ENCODE data around the gene LZTFL1. TPM values are rescaled to one million over a fixed set of nuclear protein-coding genes. Genes with fewer than 3 reads are reported as not detected.

The LZTFL1 gene
- total RNA-seq, 4 donors from 2014 or later, result 14.7 to 20.1 (median 16.1) TPM

DNA sequence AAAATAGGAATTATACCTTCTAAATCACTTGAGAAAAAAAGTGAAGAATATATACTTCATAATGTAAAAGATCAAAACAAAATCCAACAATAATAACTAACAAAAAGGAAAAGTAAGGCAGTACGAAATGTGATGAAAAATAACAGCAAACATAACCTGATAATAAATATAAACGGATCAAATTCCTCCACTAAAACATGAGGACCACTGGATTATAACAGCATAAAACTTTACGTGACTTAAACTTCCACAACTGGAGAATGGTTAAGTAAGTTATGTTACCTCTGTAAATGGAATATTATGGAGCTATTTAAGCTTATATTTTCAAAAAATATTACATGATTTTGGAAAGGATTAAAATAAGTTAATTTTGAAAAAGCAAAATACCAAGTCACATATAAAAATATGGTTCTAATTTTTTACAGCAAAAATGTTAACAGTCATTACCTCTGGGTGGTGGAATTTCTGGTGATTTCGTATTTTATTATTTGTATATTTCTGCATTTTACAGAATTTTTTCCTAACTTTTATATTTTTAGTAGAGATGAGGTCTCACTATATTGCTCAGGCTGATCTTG lies 52.6 kb downstream of the LZTFL1 start:
- no peak for ATAC-seq (ENCODE audit: low FRiP score)

DNA sequence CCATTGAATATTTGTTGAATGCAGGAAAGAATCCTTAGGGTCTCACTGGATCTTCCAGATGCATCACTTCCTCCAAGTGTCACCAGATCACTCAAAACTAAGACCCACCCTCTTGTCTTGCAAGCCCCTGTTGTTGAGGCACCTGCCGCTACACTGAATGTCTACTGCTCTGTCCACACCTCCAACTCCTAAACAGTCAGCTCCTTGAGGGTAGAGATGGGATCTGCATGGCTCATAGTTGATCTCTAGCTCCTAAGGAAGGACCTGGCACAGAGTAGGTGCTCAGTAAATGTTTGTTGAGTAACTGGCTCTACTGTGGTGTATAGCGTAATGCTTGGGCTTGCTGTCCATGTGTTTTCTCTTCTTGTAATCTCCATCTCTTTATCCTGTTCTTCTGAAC lies 54.4 kb downstream of the LZTFL1 start:
- ATAC-seq (ENCODE audit: low FRiP score), result no peak

More for the DNA sequence above, 52.6 kb downstream of the LZTFL1 start:
- no peak for DNase-seq (ENCODE audit: low spot score)
- TF ChIP-seq CTCF (IDR thresholded peaks at IDR 0.05), result no peak

DNA sequence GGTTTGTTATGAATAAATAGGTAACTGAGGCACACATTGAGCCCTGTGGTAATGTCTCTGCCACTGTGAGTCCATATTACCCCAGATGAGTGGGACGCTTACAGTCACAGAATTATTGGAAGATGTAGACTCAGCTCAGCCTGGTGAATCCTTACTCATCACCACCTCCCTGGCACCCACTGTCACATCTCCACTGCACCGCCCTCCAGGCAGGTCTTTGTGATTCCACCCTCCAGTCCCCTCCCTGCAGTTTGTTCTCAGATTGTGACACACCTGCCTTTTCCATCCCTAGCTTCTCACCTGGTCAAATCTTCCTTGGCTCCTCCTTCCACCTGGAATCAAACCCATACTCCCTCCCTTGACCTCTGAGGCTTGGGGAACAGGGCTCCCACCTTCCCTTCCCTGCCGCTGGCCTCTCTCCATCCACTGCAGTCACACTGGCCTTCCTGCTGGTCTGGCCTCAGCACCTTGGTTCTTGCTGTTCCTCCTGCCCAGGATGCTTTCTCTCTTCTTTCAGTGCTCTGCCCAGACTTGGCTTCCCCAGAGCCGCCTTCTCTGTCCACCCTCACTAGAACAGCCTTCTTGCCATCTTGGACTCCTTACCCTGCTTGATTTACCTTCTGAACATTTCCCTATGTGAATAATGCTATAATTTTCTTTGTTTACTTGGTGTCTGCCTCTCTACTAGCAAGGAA lies 55.0 kb downstream of the LZTFL1 start:
- no peak for TF ChIP-seq CTCF (IDR thresholded peaks at IDR 0.05)
- no peak for DNase-seq (ENCODE audit: low spot score)
- ATAC-seq (ENCODE audit: low FRiP score), result no peak

More for the DNA sequence above, 54.4 kb downstream of the LZTFL1 start:
- DNase-seq (ENCODE audit: low spot score), result no peak
- TF ChIP-seq CTCF (IDR thresholded peaks at IDR 0.05), result no peak

- DNase-seq (ENCODE audit: low spot score) (no peak), ATAC-seq (ENCODE audit: low FRiP score) (no peak)
- TF ChIP-seq CTCF (IDR thresholded peaks at IDR 0.05), result no peak
These were observed 56.2 kb downstream of the LZTFL1 start for GRCh38 chr3:45785605-45786150.

GRCh38 chr3:45783667-45784066 lies 58.3 kb downstream of the LZTFL1 start:
- ATAC-seq (ENCODE audit: low FRiP score) (no peak), DNase-seq (ENCODE audit: low spot score) (no peak)
- TF ChIP-seq CTCF (IDR thresholded peaks at IDR 0.05), result no peak

DNA sequence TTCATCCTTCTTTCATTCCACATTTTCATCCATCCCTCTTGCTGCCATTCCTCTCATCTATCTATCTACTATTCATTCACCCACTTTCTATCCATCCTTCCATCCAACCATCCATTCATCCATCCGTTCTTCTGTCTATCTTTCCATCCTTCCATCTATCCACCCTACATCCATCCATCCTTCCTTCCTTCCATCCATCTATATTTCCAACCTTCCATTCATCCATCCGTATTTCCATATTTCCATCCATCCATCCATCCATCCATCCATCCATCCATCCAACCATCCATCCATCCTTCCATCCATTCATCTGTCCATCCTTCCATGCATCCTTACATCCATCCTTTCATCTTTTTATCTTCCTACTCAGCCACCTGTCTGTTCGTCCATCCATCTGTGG lies 59.5 kb downstream of the LZTFL1 start:
- DNase-seq (ENCODE audit: low spot score) (no peak), ATAC-seq (ENCODE audit: low FRiP score) (no peak)
- no peak for TF ChIP-seq CTCF (IDR thresholded peaks at IDR 0.05)

DNA sequence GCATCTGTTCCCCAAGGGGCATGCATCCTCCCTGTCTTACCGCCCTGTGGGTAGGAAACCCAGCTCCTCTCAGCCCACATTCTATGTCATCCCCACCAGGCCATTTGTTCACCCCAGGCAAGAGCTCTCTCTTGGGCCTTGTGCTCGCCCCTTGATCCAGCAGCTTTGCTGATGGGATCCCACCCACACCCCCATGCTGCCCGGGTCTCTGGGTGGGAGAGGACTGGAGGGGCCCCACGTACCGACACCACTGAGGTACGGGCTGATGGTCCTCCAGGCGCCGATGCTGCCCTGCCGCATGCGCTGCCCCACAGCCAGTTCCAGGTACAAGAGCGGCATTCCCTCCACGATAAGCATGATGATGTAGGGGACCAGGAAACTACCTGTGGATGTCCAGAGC lies 60.1 kb downstream of the LZTFL1 start:
- no peak for DNase-seq (ENCODE audit: low spot score)
- no peak for TF ChIP-seq CTCF (IDR thresholded peaks at IDR 0.05)
- ATAC-seq (ENCODE audit: low FRiP score), result no peak
